T-helper 2 cell treated with Interferon-gamma antibody and Interleukin-4, amounts not matched to agents 100 ng/mL and 5 ng/mL, for 36 hours (primary cell): ENCODE results near the gene CLSTN2. TPM values are rescaled to one million over a fixed set of nuclear protein-coding genes. Genes with fewer than 3 reads are reported as not detected.

Experiments used
- intact Hi-C: fragments of 100-400 bp; cut with micrococcal nuclease; formaldehyde crosslinking; loops from one replicate; pipeline ENCODE4 v1.15.1; 2023
- total RNA-seq: library from RNA; stranded (reverse); gene quantifications from 2 replicates; pipeline ENCODE4 v1.2.3, GENCODE V29; 2022

CLSTN2 gene
- total RNA-seq, 1 donor from 2014 or later: not detected

- intact Hi-C loops: no loop called here
Measured at GRCh38 chr3:140334132-140334929, 399.3 kb downstream of the CLSTN2 start.

- intact Hi-C loops: no loop called here
Measured at GRCh38 chr3:140336465-140336864, 401.5 kb downstream of the CLSTN2 start.

- intact Hi-C loops: no loop called here
Measured at GRCh38 chr3:140338916-140339315, 403.9 kb downstream of the CLSTN2 start.

GRCh38 chr3:140341203-140341602 lies 406.2 kb downstream of the CLSTN2 start:
- intact Hi-C loops: no loop called here

- intact Hi-C loops: no loop called here
Measured at GRCh38 chr3:140341817-140342403, 406.9 kb downstream of the CLSTN2 start.

GRCh38 chr3:140342668-140343067 lies 407.7 kb downstream of the CLSTN2 start:
- intact Hi-C loops: no loop called here

- intact Hi-C loops: no loop called here
Measured at GRCh38 chr3:140343211-140344081, 408.5 kb downstream of the CLSTN2 start.

GRCh38 chr3:140344082-140344454 lies 409.1 kb downstream of the CLSTN2 start:
- intact Hi-C loops: no loop called here

- intact Hi-C loops: no loop called here
Measured at GRCh38 chr3:140344601-140345205, 409.7 kb downstream of the CLSTN2 start.

GRCh38 chr3:140347151-140347550 lies 412.2 kb downstream of the CLSTN2 start:
- intact Hi-C loops: no loop called here

- intact Hi-C loops: no loop called here
Measured at GRCh38 chr3:140349938-140350337, 415.0 kb downstream of the CLSTN2 start.

GRCh38 chr3:140351466-140351865 lies 416.5 kb downstream of the CLSTN2 start:
- intact Hi-C loops: no loop called here

- intact Hi-C loops: no loop called here
Measured at GRCh38 chr3:140355481-140355880, 420.5 kb downstream of the CLSTN2 start.

GRCh38 chr3:140358686-140359085 lies 423.7 kb downstream of the CLSTN2 start:
- intact Hi-C loops: no loop called here

- intact Hi-C loops: no loop called here
Measured at GRCh38 chr3:140359233-140359995, 424.4 kb downstream of the CLSTN2 start.

GRCh38 chr3:140360332-140360731 lies 425.3 kb downstream of the CLSTN2 start:
- intact Hi-C loops: no loop called here

- intact Hi-C loops: no loop called here
Measured at GRCh38 chr3:140363801-140364200, 428.8 kb downstream of the CLSTN2 start.

- intact Hi-C loops: no loop called here
Measured at GRCh38 chr3:140365872-140366697, 431.1 kb downstream of the CLSTN2 start.

- intact Hi-C loops: no loop called here
Measured at GRCh38 chr3:140368223-140368811, 433.3 kb downstream of the CLSTN2 start.

GRCh38 chr3:140370686-140371085 lies 435.7 kb downstream of the CLSTN2 start:
- intact Hi-C loops: no loop called here
